Measurements from ENCODE around the gene STK33.
"Not testable (repeated sequence)": the region's sequence is repeated elsewhere in the genome, so short reads cannot be mapped to it uniquely, and the experiment has no call there.

The STK33 gene

GRCh38 chr11:8466884-8467283 lies 127.1 kb downstream of the STK33 start:
- H3K4me1 Mint-ChIP-seq, H3K9me3 Mint-ChIP-seq, H3K27me3 Mint-ChIP-seq, ATAC-seq, H3K4me3 Mint-ChIP-seq, H3K27ac Mint-ChIP-seq: not testable (repeated sequence)
- peaks cover 42% of the 10 kb centered on the region for H3K36me3 Mint-ChIP-seq

DNA sequence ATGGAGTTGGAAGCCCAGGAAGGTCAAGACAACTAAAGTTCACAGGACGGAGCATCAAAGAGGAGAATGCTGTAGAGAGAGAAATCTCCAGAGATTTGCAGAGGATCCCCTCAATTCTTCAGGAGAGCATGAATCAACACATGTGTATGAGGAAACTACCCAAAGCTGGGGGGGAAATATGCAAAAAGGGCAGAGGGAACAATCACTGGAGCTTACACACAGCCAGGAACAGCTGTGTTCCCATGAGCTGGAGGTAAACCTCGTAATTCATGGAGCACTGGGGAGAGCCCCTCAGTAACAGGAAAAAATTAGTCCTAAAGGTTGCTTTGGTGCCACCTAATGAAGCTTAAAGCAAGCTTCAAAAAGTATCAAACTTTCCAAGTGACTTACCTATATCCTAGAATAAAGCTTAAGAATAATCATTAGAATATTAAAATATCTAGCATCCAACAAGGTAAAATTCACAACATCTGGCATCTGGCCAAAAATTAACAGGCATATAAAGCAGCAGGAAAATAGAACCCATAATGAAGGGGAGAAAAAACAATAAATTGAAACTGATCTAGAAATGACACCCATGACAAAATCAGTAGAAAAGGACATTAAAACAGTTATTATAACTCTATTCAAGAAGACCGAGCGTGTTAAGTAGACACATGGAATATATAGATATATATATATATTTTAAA lies 134.2 kb downstream of the STK33 start:
- Mint-ChIP-seq H3K4me3 (no peak overlapping the region), H3K27me3 (no peaks in the 10 kb centered on the region), H3K4me1 (no peaks in the 10 kb centered on the region), H3K27ac (no peak overlapping the region), H3K9me3 (no peaks in the 10 kb centered on the region), H3K36me3 (peaks cover 23% of the 10 kb centered on the region)
- ATAC-seq, result no peak

GRCh38 chr11:8442301-8442700 lies 151.7 kb downstream of the STK33 start:
- no peak for ATAC-seq
- Mint-ChIP-seq H3K36me3 (peaks cover 25% of the 10 kb centered on the region), H3K27ac (no peak overlapping the region), H3K9me3 (no peaks in the 10 kb centered on the region), H3K4me1 (peaks cover 5% of the 10 kb centered on the region), H3K27me3 (no peaks in the 10 kb centered on the region), H3K4me3 (no peak overlapping the region)

GRCh38 chr11:8440649-8441048 lies 153.4 kb downstream of the STK33 start:
- H3K27me3 Mint-ChIP-seq, result no peaks in the 10 kb centered on the region
- no peak for ATAC-seq
- no peak overlapping the region for H3K27ac Mint-ChIP-seq
- H3K4me3 Mint-ChIP-seq, result no peak overlapping the region
- no peaks in the 10 kb centered on the region for H3K9me3 Mint-ChIP-seq
- peaks cover 5% of the 10 kb centered on the region for H3K4me1 Mint-ChIP-seq
- peaks cover 11% of the 10 kb centered on the region for H3K36me3 Mint-ChIP-seq

DNA sequence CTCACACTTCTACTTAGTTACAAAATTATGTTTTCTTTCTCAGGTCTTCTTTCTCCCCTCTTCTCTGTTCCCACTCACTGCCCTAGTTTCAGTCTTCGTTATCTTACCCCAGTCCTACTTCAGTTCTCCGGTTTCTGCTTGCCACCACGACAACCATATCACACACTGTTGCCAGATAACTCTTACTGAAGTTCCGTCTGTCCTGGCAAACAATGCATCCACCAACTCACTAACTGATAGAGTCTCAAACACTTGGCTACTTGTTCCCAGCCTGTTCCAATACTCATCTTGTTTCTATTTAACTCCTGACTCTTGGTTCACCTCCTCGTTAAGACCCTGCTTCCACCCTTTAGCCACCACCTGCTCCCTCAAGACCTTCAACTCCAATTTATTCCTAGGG lies 164.5 kb downstream of the STK33 start:
- Mint-ChIP-seq H3K4me1 (no peaks in the 10 kb centered on the region), H3K9me3 (peaks cover 4% of the 10 kb centered on the region), H3K27ac (no peak overlapping the region), H3K36me3 (peaks cover 47% of the 10 kb centered on the region), H3K4me3 (no peak overlapping the region), H3K27me3 (no peaks in the 10 kb centered on the region)
- no peak for ATAC-seq

- Mint-ChIP-seq H3K4me3 (no peak overlapping the region), H3K36me3 (peaks cover 31% of the 10 kb centered on the region), H3K4me1 (no peaks in the 10 kb centered on the region), H3K27me3 (no peaks in the 10 kb centered on the region), H3K27ac (no peak overlapping the region), H3K9me3 (peaks cover 4% of the 10 kb centered on the region)
- no peak for ATAC-seq
Observed at GRCh38 chr11:8426076-8426475, 168.0 kb downstream of the STK33 start.

GRCh38 chr11:8415195-8415594 lies 178.8 kb downstream of the STK33 start:
- Mint-ChIP-seq H3K4me3 (no peak overlapping the region), H3K27ac (no peak overlapping the region), H3K9me3 (no peaks in the 10 kb centered on the region), H3K27me3 (no peaks in the 10 kb centered on the region), H3K4me1 (no peaks in the 10 kb centered on the region), H3K36me3 (no peaks in the 10 kb centered on the region)
- no peak for ATAC-seq

DNA sequence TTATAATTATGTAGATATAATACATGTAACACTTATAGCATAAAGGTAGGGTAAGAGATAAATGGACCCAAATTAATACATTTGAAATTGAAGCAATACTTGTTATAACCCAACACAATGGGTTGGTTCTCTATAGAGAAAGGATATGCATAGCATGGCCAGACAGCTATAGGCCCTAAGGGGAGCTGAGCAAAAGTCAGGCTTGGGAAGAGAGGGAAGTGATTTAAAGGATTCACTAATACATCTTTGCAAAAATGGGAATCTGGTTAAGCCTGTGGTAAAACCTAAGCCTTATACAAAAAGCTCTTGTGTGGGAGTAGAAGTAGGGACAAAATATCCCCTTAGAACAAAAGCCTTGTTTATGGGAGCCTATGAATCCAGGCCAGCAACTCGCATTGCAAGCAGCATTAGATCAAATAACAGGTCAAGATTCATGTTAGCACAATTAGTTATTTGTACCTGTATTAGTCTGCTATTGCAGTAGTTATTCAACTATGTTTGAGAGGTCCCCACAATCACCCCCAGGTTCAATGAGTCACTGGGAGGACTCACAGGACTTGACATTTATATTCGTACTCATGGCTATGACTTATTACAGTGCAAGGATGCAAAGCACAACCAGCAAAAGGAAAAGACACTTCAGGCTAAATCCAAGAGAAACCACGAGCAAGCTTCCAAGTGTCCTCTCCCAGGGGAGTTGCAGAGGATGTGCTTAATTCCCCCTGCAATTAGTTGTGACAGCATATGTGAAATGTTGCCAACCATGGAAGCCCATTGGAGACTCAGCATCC lies 185.7 kb downstream of the STK33 start:
- H3K36me3 Mint-ChIP-seq, result no peaks in the 10 kb centered on the region
- no peak overlapping the region for H3K27ac Mint-ChIP-seq
- no peak for ATAC-seq
- H3K4me3 Mint-ChIP-seq, result no peak overlapping the region
- no peaks in the 10 kb centered on the region for H3K4me1 Mint-ChIP-seq
- no peaks in the 10 kb centered on the region for H3K27me3 Mint-ChIP-seq
- H3K9me3 Mint-ChIP-seq, result no peaks in the 10 kb centered on the region

GRCh38 chr11:8403310-8403709 lies 190.7 kb downstream of the STK33 start:
- Mint-ChIP-seq H3K27me3 (no peaks in the 10 kb centered on the region), H3K4me3 (no peak overlapping the region), H3K4me1 (no peaks in the 10 kb centered on the region), H3K9me3 (no peaks in the 10 kb centered on the region), H3K36me3 (peaks cover 11% of the 10 kb centered on the region), H3K27ac (no peak overlapping the region)
- no peak for ATAC-seq

DNA sequence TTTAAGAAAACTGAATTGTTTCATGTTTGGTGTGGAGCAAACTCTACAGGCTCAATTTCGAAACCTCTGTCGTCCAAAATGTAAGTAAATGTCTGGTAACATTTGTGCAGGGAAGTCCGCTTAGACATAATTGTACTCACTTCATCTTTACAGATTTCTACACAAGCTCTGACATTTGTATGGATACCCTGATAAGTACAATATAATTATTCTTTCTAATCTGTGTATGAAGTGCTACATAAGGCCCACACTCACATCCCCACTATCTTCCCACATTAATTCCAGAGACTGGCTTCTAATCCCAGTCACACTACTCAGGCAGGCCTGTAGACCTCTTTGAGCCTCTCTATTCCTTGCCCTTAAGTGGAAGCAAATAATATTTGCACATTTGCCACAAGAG lies 201.1 kb downstream of the STK33 start:
- Mint-ChIP-seq H3K4me1 (no peaks in the 10 kb centered on the region), H3K27me3 (no peaks in the 10 kb centered on the region), H3K9me3 (no peaks in the 10 kb centered on the region), H3K4me3 (no peak overlapping the region), H3K36me3 (peaks cover 29% of the 10 kb centered on the region), H3K27ac (no peak overlapping the region)
- no peak for ATAC-seq

- no peak overlapping the region for H3K4me3 Mint-ChIP-seq
- no peaks in the 10 kb centered on the region for H3K4me1 Mint-ChIP-seq
- no peak for ATAC-seq
- no peaks in the 10 kb centered on the region for H3K9me3 Mint-ChIP-seq
- no peak overlapping the region for H3K27ac Mint-ChIP-seq
- H3K36me3 Mint-ChIP-seq, result peaks cover 22% of the 10 kb centered on the region
- H3K27me3 Mint-ChIP-seq, result no peaks in the 10 kb centered on the region
Observed at GRCh38 chr11:8392166-8392565, 201.9 kb downstream of the STK33 start.

- Mint-ChIP-seq H3K27ac (no peak overlapping the region), H3K9me3 (no peaks in the 10 kb centered on the region), H3K4me1 (no peaks in the 10 kb centered on the region), H3K27me3 (no peaks in the 10 kb centered on the region), H3K36me3 (peaks cover 11% of the 10 kb centered on the region), H3K4me3 (no peak overlapping the region)
- no peak for ATAC-seq
Observed at GRCh38 chr11:8390851-8391612, 203.0 kb downstream of the STK33 start.

GRCh38 chr11:8389029-8389996 lies 204.7 kb downstream of the STK33 start:
- no peak for ATAC-seq
- no peak overlapping the region for H3K27ac Mint-ChIP-seq
- H3K4me3 Mint-ChIP-seq, result no peak overlapping the region
- peaks cover 11% of the 10 kb centered on the region for H3K4me1 Mint-ChIP-seq
- no peaks in the 10 kb centered on the region for H3K9me3 Mint-ChIP-seq
- H3K27me3 Mint-ChIP-seq, result no peaks in the 10 kb centered on the region
- no peaks in the 10 kb centered on the region for H3K36me3 Mint-ChIP-seq

GRCh38 chr11:8387693-8388092 lies 206.3 kb downstream of the STK33 start:
- Mint-ChIP-seq H3K27ac (no peak overlapping the region), H3K36me3 (no peaks in the 10 kb centered on the region), H3K4me1 (peaks cover 11% of the 10 kb centered on the region), H3K27me3 (no peaks in the 10 kb centered on the region), H3K4me3 (no peak overlapping the region), H3K9me3 (no peaks in the 10 kb centered on the region)
- ATAC-seq, result no peak

- Mint-ChIP-seq H3K4me3 (no peak overlapping the region), H3K27ac (no peak overlapping the region), H3K27me3 (no peaks in the 10 kb centered on the region)
Observed at GRCh38 chr11:8387141-8387540, 206.9 kb downstream of the STK33 start.

More at GRCh38 chr11:8387141-8387540, 206.9 kb downstream of the STK33 start:
- Mint-ChIP-seq H3K36me3 (no peaks in the 10 kb centered on the region), H3K9me3 (no peaks in the 10 kb centered on the region), H3K4me1 (peaks cover 11% of the 10 kb centered on the region)
- no peak for ATAC-seq
